ENCODE results near the gene ESAM.
A peak's percentile ranks its signal among the peaks of the same experiment; 100 is the strongest.

ESAM gene

GRCh38 chr11:124717786-124718651, 44.1 kb downstream of the ESAM start:
- no peak for TF ChIP-seq CTCF (conservative IDR thresholded peaks at IDR 0.05; ENCODE audit: low read length)
- no peak for DNase-seq (ENCODE audit: low read depth)
- H3K4me3 ChIP-seq (ENCODE audit: low read length): peak overlapping the region; percentile 47

GRCh38 chr11:124717421-124717785, 44.7 kb downstream of the ESAM start:
- no peak for DNase-seq (ENCODE audit: low read depth)
- TF ChIP-seq CTCF (conservative IDR thresholded peaks at IDR 0.05; ENCODE audit: low read length): no peak
- no peak overlapping the region for H3K4me3 ChIP-seq (ENCODE audit: low read length)

DNA sequence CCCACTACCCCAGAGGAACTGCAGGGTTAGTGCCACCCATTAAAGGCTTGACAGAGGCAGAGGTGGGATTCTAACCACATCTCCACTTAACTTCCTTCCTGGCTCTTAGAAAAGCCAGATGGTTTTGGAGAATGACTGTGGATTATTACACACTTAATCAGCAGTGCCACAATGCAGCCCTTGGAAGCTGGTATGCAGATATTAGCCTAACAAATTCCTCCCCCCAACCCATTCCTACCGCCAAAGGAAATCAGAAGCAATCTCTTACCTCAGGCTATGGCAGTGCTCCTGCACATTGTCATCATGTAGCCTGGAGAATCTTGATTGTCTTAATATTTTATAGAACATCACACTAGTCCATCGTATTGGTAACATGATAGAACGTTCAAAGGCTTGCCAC, 45.5 kb downstream of the ESAM start:
- H3K4me3 ChIP-seq (ENCODE audit: low read length): no peak overlapping the region
- TF ChIP-seq CTCF (conservative IDR thresholded peaks at IDR 0.05; ENCODE audit: low read length): no peak
- DNase-seq (ENCODE audit: low read depth): peak; percentile 38

GRCh38 chr11:124712392-124712791, 49.7 kb downstream of the ESAM start:
- no peak for DNase-seq (ENCODE audit: low read depth)
- no peak overlapping the region for H3K4me3 ChIP-seq (ENCODE audit: low read length)
- TF ChIP-seq CTCF (conservative IDR thresholded peaks at IDR 0.05; ENCODE audit: low read length): no peak

GRCh38 chr11:124707829-124708228, 54.3 kb downstream of the ESAM start:
- H3K4me3 ChIP-seq (ENCODE audit: low read length): no peak overlapping the region
- DNase-seq (ENCODE audit: low read depth): no peak

More at GRCh38 chr11:124707829-124708228, 54.3 kb downstream of the ESAM start:
- TF ChIP-seq CTCF (conservative IDR thresholded peaks at IDR 0.05; ENCODE audit: low read length): no peak
